ENCODE measurements around the gene CLEC2A. TPM values are rescaled to one million over a fixed set of nuclear protein-coding genes. Genes with fewer than 3 reads are reported as not detected.

CLEC2A gene
- total RNA-seq, 2 donors from 2014 or later, result not detected

- ATAC-seq (replicated peaks in 1 of 2) (peak; percentile 73 to 78), DNase-seq (no peak)
- Mint-ChIP-seq H3K27me3 (ENCODE audit: low read depth) (no peaks in the 10 kb centered on the region), H3K27ac (peak within 1 kb of the TSS; percentile 99), H3K36me3 (ENCODE audit: insufficient read depth in 2 of 2) (peaks cover 2 to 3% of the 10 kb centered on the region in 2 donors), H3K9me3 (no peaks in the 10 kb centered on the region), H3K4me1 (ENCODE audit: low read depth) (peaks cover 41% of the 10 kb centered on the region), H3K4me3 (peak within 1 kb of the TSS; percentile 89 to 99)
Observed at GRCh38 chr12:9869307-9870161, 62.6 kb downstream of the CLEC2A start, which contains the start of gene CLEC2B. Gene CLEC2B, minus strand, starts transcription at chr12:9869354.

GRCh38 chr12:9868951-9869306 lies 63.2 kb downstream of the CLEC2A start:
- ATAC-seq (replicated peaks in 1 of 2), result no peak
- Mint-ChIP-seq H3K9me3 (peaks cover 0 to 3% of the 10 kb centered on the region in 2 donors), H3K4me1 (ENCODE audit: low read depth) (peaks cover 47% of the 10 kb centered on the region), H3K36me3 (ENCODE audit: insufficient read depth in 2 of 2) (peaks cover 2 to 8% of the 10 kb centered on the region in 2 donors), H3K27me3 (ENCODE audit: low read depth) (no peaks in the 10 kb centered on the region), H3K27ac (peak overlapping the region; percentile 99), H3K4me3 (peak overlapping the region; percentile 89 to 99)
- DNase-seq, result no peak

- peak overlapping the region; percentile 99 for H3K27ac Mint-ChIP-seq
- peaks cover 2 to 13% of the 10 kb centered on the region in 2 donors for H3K36me3 Mint-ChIP-seq (ENCODE audit: insufficient read depth in 2 of 2)
- peak overlapping the region; percentile 89 to 99 for H3K4me3 Mint-ChIP-seq
- H3K27me3 Mint-ChIP-seq (ENCODE audit: low read depth), result no peaks in the 10 kb centered on the region
- H3K9me3 Mint-ChIP-seq, result peaks cover 0 to 7% of the 10 kb centered on the region in 2 donors
- ATAC-seq (replicated peaks in 1 of 2) (no peak), DNase-seq (no peak)
- peaks cover 52% of the 10 kb centered on the region for H3K4me1 Mint-ChIP-seq (ENCODE audit: low read depth)
Observed at GRCh38 chr12:9868311-9868801, 63.8 kb downstream of the CLEC2A start.

- Mint-ChIP-seq H3K4me3 (peak overlapping the region; percentile 82 to 95), H3K27me3 (ENCODE audit: low read depth) (no peaks in the 10 kb centered on the region), H3K27ac (peak overlapping the region; percentile 97), H3K36me3 (ENCODE audit: insufficient read depth in 2 of 2) (peaks cover 8 to 20% of the 10 kb centered on the region in 2 donors), H3K9me3 (peaks cover 1 to 7% of the 10 kb centered on the region in 2 donors), H3K4me1 (ENCODE audit: low read depth) (peaks cover 61% of the 10 kb centered on the region)
- ATAC-seq (replicated peaks in 1 of 2) (no peak), DNase-seq (no peak)
Observed at GRCh38 chr12:9867531-9867930, 64.6 kb downstream of the CLEC2A start.

- H3K4me3 Mint-ChIP-seq, result peak overlapping the region; percentile 82 to 95
- peak overlapping the region; percentile 99 for H3K27ac Mint-ChIP-seq
- peaks cover 9 to 20% of the 10 kb centered on the region in 2 donors for H3K36me3 Mint-ChIP-seq (ENCODE audit: insufficient read depth in 2 of 2)
- peaks cover 1 to 7% of the 10 kb centered on the region in 2 donors for H3K9me3 Mint-ChIP-seq
- ATAC-seq (replicated peaks in 1 of 2), result no peak
- no peaks in the 10 kb centered on the region for H3K27me3 Mint-ChIP-seq (ENCODE audit: low read depth)
- DNase-seq, result no peak
- H3K4me1 Mint-ChIP-seq (ENCODE audit: low read depth), result peaks cover 62% of the 10 kb centered on the region
Observed at GRCh38 chr12:9866860-9867269, 65.3 kb downstream of the CLEC2A start.

- DNase-seq, result no peak
- peak overlapping the region; percentile 82 to 95 for H3K4me3 Mint-ChIP-seq
- peaks cover 1 to 7% of the 10 kb centered on the region in 2 donors for H3K9me3 Mint-ChIP-seq
- peak; percentile 47 to 48 for ATAC-seq (replicated peaks in 1 of 2)
- peaks cover 63% of the 10 kb centered on the region for H3K4me1 Mint-ChIP-seq (ENCODE audit: low read depth)
- H3K27ac Mint-ChIP-seq, result peak overlapping the region; percentile 89
- peaks cover 9 to 22% of the 10 kb centered on the region in 2 donors for H3K36me3 Mint-ChIP-seq (ENCODE audit: insufficient read depth in 2 of 2)
- H3K27me3 Mint-ChIP-seq (ENCODE audit: low read depth), result no peaks in the 10 kb centered on the region
Observed at GRCh38 chr12:9864913-9865675, 67.1 kb downstream of the CLEC2A start.

Other genes starting within 250 kb of the CLEC2A start
- 10 to 100 TPM; 11.5 to 13.8 TPM for gene CLECL1, start 199.3 kb downstream of the CLEC2A start, total RNA-seq
- 100 to 1,000 TPM; 126 to 158 TPM for gene CD69, start 171.5 kb downstream of the CLEC2A start, total RNA-seq
- gene KLRF1, start 104.9 kb downstream of the CLEC2A start, total RNA-seq, result under 1 TPM; 0.29 to 0.72 TPM
- 10 to 100 TPM; 28.0 to 29.5 TPM for gene CLEC2B, start 63.0 kb downstream of the CLEC2A start, total RNA-seq
- gene KLRF2, start 50.9 kb downstream of the CLEC2A start, total RNA-seq, result not detected
- gene CLEC12A, start 39.0 kb upstream of the CLEC2A start, total RNA-seq, result under 1 TPM in 1 of 2 donors, not detected in 1; 0.16 TPM
- gene CLEC1B, start 66.8 kb upstream of the CLEC2A start, total RNA-seq, result not detected
- not detected for gene CLEC12B, start 78.3 kb upstream of the CLEC2A start, total RNA-seq
- gene CLEC9A, start 98.3 kb upstream of the CLEC2A start, total RNA-seq, result not detected
- gene CLEC1A, start 166.6 kb upstream of the CLEC2A start, total RNA-seq, result not detected
- gene CLEC7A, start 197.8 kb upstream of the CLEC2A start, total RNA-seq, result not detected
- not detected for gene OLR1, start 239.8 kb upstream of the CLEC2A start, total RNA-seq
- gene TMEM52B, start 246.7 kb upstream of the CLEC2A start, total RNA-seq, result not detected